IMR-90 (cell line): ENCODE results near the gene ADAMTS12. TPM values are rescaled to one million over a fixed set of nuclear protein-coding genes. Genes with fewer than 3 reads are reported as not detected.

ENCODE experiments used
- ATAC-seq: fragments of 200-7000 bp; cut with Tn5 transposase; 2 replicates; pipeline ENCODE4 v1.9.1; 2020; ENCODE audit warnings: low read depth, mild to moderate bottlenecking, moderate library complexity
- BruUV-seq: library from RNA; stranded (reverse); fragments of 400-500 nt; replicated peaks from 2 replicates; lab custom pipeline; 2021; lab: Mats Ljungman, UMichigan
- CTCF ChIA-PET: fragments of 300-600 bp; formaldehyde crosslinking; extraction: SDS; loops from one replicate; lab custom pipeline; 2021; ENCODE audit warnings: antibody characterized with exemption; lab: Yijun Ruan, JAX
- POLR2A ChIA-PET: fragments of 300-600 bp; sonication (Branson Sonifier 250); formaldehyde crosslinking; loops from one replicate; lab custom pipeline; 2022; ENCODE audit warnings: antibody characterized with exemption; ENCODE audit not compliant: unreplicated experiment; lab: Charles Lee
- DNase-seq: peaks from one replicate; pipeline ENCODE4 v3.0.0; 2013
- H2AFZ ChIP-seq: replicated peaks from 2 replicates; pipeline ENCODE3; 2013; ENCODE audit warnings: low read length, mild to moderate bottlenecking; ENCODE audit not compliant: poor library complexity
- H2AK5ac ChIP-seq: 2 replicates; pipeline ENCODE4 v1.6.1; 2013; ENCODE audit warnings: low read depth, low read length, inconsistent platforms
- H2AK9ac ChIP-seq: replicated peaks from 2 replicates; pipeline ENCODE3; 2013; ENCODE audit warnings: mild to moderate bottlenecking, low read depth, low read length, moderate library complexity; ENCODE audit not compliant: poor library complexity
- H2BK120ac ChIP-seq: 2 replicates; pipeline ENCODE4 v1.6.1; 2013; ENCODE audit warnings: low read depth, low read length, inconsistent platforms
- H2BK15ac ChIP-seq: 3 replicates; pipeline ENCODE4 v1.6.1; 2013; ENCODE audit warnings: low read depth, low read length, inconsistent platforms
- H2BK20ac ChIP-seq: 2 replicates; pipeline ENCODE4 v1.6.1; 2013; ENCODE audit warnings: low read depth, mild to moderate bottlenecking, inconsistent platforms, low read length, moderate library complexity
- H2BK5ac ChIP-seq: 2 replicates; pipeline ENCODE4 v1.6.1; 2013; ENCODE audit warnings: mild to moderate bottlenecking, low read depth, low read length, inconsistent platforms; ENCODE audit not compliant: poor library complexity, severe bottlenecking
- H3K14ac ChIP-seq: replicated peaks from 2 replicates; pipeline ENCODE4 v1.6.1; 2013; ENCODE audit warnings: low read depth, low read length, inconsistent platforms
- H3K18ac ChIP-seq: 2 replicates; pipeline ENCODE4 v1.6.1; 2013; ENCODE audit warnings: low read depth, low read length, control low read depth
- H3K23ac ChIP-seq: 2 replicates; pipeline ENCODE4 v1.6.1; 2013; ENCODE audit warnings: low read depth, low read length, inconsistent platforms
- H3K27ac ChIP-seq: 2 replicates; pipeline ENCODE4 v1.5.1; 2013; ENCODE audit warnings: mild to moderate bottlenecking, control low read depth, low read length; ENCODE audit not compliant: insufficient read depth
- H3K27me3 ChIP-seq: 2 replicates; pipeline ENCODE4 v1.6.1; 2013; ENCODE audit warnings: low read length; ENCODE audit not compliant: control insufficient read depth, insufficient read depth
- H3K36me3 ChIP-seq: 2 replicates; pipeline ENCODE4 v1.6.1; 2013; ENCODE audit warnings: low read length, mixed read lengths; ENCODE audit not compliant: control insufficient read depth, insufficient read depth
- H3K4ac ChIP-seq: 2 replicates; pipeline ENCODE4 v1.6.1; 2013; ENCODE audit warnings: low read depth, low read length, inconsistent platforms
- H3K4me1 ChIP-seq: 2 replicates; pipeline ENCODE4 v1.6.1; 2013; ENCODE audit warnings: low read length, mixed read lengths; ENCODE audit not compliant: control insufficient read depth, insufficient read depth
- H3K4me2 ChIP-seq: 2 replicates; pipeline ENCODE4 v1.6.1; 2013; ENCODE audit warnings: low read depth, mild to moderate bottlenecking, control low read depth, low read length, moderate library complexity
- H3K4me3 ChIP-seq: 2 replicates; pipeline ENCODE4 v1.5.1; 2013; ENCODE audit warnings: low read depth, mild to moderate bottlenecking, control low read depth, low read length, moderate library complexity; ENCODE audit not compliant: insufficient read depth
- H3K56ac ChIP-seq: 2 replicates; pipeline ENCODE4 v1.6.1; 2013; ENCODE audit warnings: low read length, inconsistent platforms; ENCODE audit not compliant: insufficient read depth; ENCODE audit errors: extremely low read depth
- H3K79me1 ChIP-seq, 2 experiments: 2 replicates each; pipeline ENCODE4 v1.6.1; 2013; ENCODE audit warnings: low read length in 2 of 2, inconsistent platforms in 1 of 2, low read depth in 1 of 2
- H3K9ac ChIP-seq: 2 replicates; pipeline ENCODE4 v1.6.1; 2013; ENCODE audit warnings: low read depth, low read length, control low read depth
- H3K9me1 ChIP-seq: 2 replicates; pipeline ENCODE4 v1.6.1; 2013; ENCODE audit warnings: low read length, inconsistent platforms; ENCODE audit not compliant: insufficient read depth
- H3K9me3 ChIP-seq: 2 replicates; pipeline ENCODE4 v1.6.1; 2013; ENCODE audit warnings: low read length; ENCODE audit not compliant: control insufficient read depth, insufficient read depth
- H4K20me1 ChIP-seq: 2 replicates; pipeline ENCODE4 v1.6.1; 2013; ENCODE audit warnings: low read length, inconsistent platforms; ENCODE audit not compliant: insufficient read depth
- H4K5ac ChIP-seq: 2 replicates; pipeline ENCODE4 v1.6.1; 2013; ENCODE audit warnings: mild to moderate bottlenecking, low read depth, low read length, control low read depth
- H4K8ac ChIP-seq, 2 experiments: 2 replicates each; pipeline ENCODE4 v1.6.1; 2013; ENCODE audit warnings: low read depth in 2 of 2, low read length in 2 of 2, control low read depth in 1 of 2, inconsistent platforms in 1 of 2
- H4K91ac ChIP-seq: 2 replicates; pipeline ENCODE4 v1.6.1; 2013; ENCODE audit warnings: low read depth, low read length, inconsistent platforms; ENCODE audit not compliant: insufficient read depth
- CEBPB ChIP-seq: IDR thresholded peaks from 2 replicates; pipeline ENCODE4 v1.6.1; 2012; ENCODE audit warnings: low read depth, low read length, improper control_type of control experiment
- FOS ChIP-seq: fragments of 150-350 bp; IDR thresholded peaks from 2 replicates; pipeline ENCODE4 v1.6.1; 2016; ENCODE audit warnings: low read depth, low read length
- MAZ ChIP-seq: IDR thresholded peaks from 2 replicates; pipeline ENCODE4 v1.6.1; 2012; ENCODE audit warnings: low read depth, mild to moderate bottlenecking, low read length, improper control_type of control experiment, moderate library complexity, borderline replicate concordance
- MXI1 ChIP-seq: IDR thresholded peaks from 2 replicates; pipeline ENCODE4 v1.6.1; 2012; ENCODE audit warnings: low read depth, mild to moderate bottlenecking, low read length, moderate library complexity, borderline replicate concordance
- NFE2L2 ChIP-seq: fragments of 150-350 bp; IDR thresholded peaks from 2 replicates; pipeline ENCODE4 v1.6.1; 2016; ENCODE audit warnings: low read depth, mild to moderate bottlenecking, low read length
- RFX5 ChIP-seq: IDR thresholded peaks from 2 replicates; pipeline ENCODE4 v1.8.0; 2012; ENCODE audit warnings: low read depth, mild to moderate bottlenecking, low read length, moderate library complexity
- WGBS, 2 experiments: methylation state at CpG; one replicate each; pipeline versions ENCODE4 v1.1.5 to v1.1.7; 2013; ENCODE audit warnings: missing lambda C conversion rate in 2 of 2; ENCODE audit not compliant: insufficient read length in 1 of 2; ENCODE audit errors: extremely low coverage in 2 of 2; 5-methylcytosine and 5-hydroxymethylcytosine counted together
- dilution Hi-C: fragments of 300-500 bp; cut with HindIII; formaldehyde crosslinking; loops from one replicate; pipeline ENCODE4 v1.14.3; 2018; ENCODE audit warnings: low sequenced_read_pairs; ENCODE audit not compliant: unreplicated experiment
- in situ Hi-C: fragments of 300-500 bp; cut with MboI; formaldehyde crosslinking; loops from 3 replicates; pipeline ENCODE4 v1.14.3; 2019; ENCODE audit warnings: low sequenced_read_pairs, inconsistent platforms, mixed read lengths
- intact Hi-C: fragments of 100-400 bp; cut with micrococcal nuclease; formaldehyde crosslinking; loops from 2 replicates; pipeline ENCODE4 v1.10.0; 2022
- polyA plus RNA-seq, 3 experiments: library from polyadenylated mRNA; depleted of rRNA; stranded (reverse); fragments of >200 nt; gene quantifications; 2 replicates each; pipeline ENCODE4 v1.2.3, GENCODE V29; 2012; ENCODE audit warnings: low replicate concordance in 1 of 3
- total RNA-seq: library from RNA; depleted of rRNA; stranded (reverse); fragments of >200 nt; gene quantifications from 2 replicates; pipeline ENCODE4 v1.2.3, GENCODE V29; 2012
- TF ChIP-seq, protein P1 (sequence below): fragments of 150-350 bp; IDR thresholded peaks from 2 replicates; pipeline ENCODE4 v1.6.1; 2016; ENCODE audit warnings: low read depth, mild to moderate bottlenecking, low read length, moderate library complexity, borderline replicate concordance

Gene ADAMTS12
- total and polyA plus RNA-seq, 2 of the 4 experiments (the other 2 are of a cell fraction): 27.3 to 51.3 TPM

DNA sequence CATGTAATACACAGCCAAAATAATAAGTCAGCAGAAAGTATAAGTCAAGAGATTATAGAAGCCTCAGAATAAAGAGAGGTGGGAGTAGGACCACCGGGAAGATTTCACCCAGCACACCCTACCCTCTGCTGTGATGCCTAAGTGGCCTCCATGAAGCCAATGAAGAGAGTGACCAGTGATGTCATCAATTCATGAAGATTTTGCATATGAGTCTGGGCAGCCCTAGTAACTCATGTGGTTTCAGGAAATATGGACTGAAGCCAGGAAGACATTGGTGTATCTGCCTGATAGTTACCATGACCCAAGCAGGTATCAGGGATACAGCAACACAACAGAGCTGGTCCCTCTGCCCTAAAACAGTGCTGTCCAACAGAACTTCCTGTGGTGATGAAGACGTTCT lies 135.3 kb downstream of the ADAMTS12 start:
- H2BK15ac ChIP-seq: no peak overlapping the region
- dilution Hi-C loops (no loop called here), in situ Hi-C loops (no loop called here), intact Hi-C loops (no loop called here)
- DNase-seq (no peak), ATAC-seq (no peak)
- CTCF ChIA-PET: interaction anchor here (0.6 kb wide), 1 partner anchor 21 kb away, joined by 3 read pairs; no protein-coding TSS in a partner anchor
- no peak overlapping the region for H3K4me3 ChIP-seq
- H3K14ac ChIP-seq: no peak overlapping the region
- H3K56ac ChIP-seq: no peak overlapping the region
- H3K9me3 ChIP-seq: no peaks in the 10 kb centered on the region
- POLR2A ChIA-PET: no interaction called here
- no peak overlapping the region for H3K4me2 ChIP-seq
- H3K27ac ChIP-seq: no peak overlapping the region
- no peaks in the 10 kb centered on the region for H3K27me3 ChIP-seq
- H4K5ac ChIP-seq: no peak overlapping the region
- no peak overlapping the region for H3K23ac ChIP-seq
- H3K9ac ChIP-seq: no peak overlapping the region
- H2AFZ ChIP-seq: no peak overlapping the region
- H2AK9ac ChIP-seq: no peak overlapping the region
- peaks cover 12% of the 10 kb centered on the region; the same call in 1 of the 2 replicates for H3K9me1 ChIP-seq
- no peak overlapping the region for H2BK5ac ChIP-seq
- no peak overlapping the region for H2BK120ac ChIP-seq
- H4K20me1 ChIP-seq: peaks cover 8% of the 10 kb centered on the region; the same call in 1 of the 2 replicates
- H3K36me3 ChIP-seq: no peaks in the 10 kb centered on the region
- H3K4ac ChIP-seq: no peak overlapping the region
- H4K91ac ChIP-seq: no peak overlapping the region
- H4K8ac ChIP-seq: no peak overlapping the region
- no peak overlapping the region for H2BK20ac ChIP-seq
- peaks cover 6% of the 10 kb centered on the region for H3K4me1 ChIP-seq
- WGBS, 2 experiments: 83% methylated on average over 1 of the region's 2 CpGs; no CpG with 5 or more reads in 1 of the 2 experiments
- H3K79me1 ChIP-seq: peaks cover 7 to 33% of the 10 kb centered on the region in 2 experiments; a peak in 2 of 4 replicates
- TF ChIP-seq CEBPB (no peak), MXI1 (no peak), MAZ (no peak), NFE2L2 (no peak), RFX5 (no peak), FOS (no peak)
- TF ChIP-seq, protein P1, sequence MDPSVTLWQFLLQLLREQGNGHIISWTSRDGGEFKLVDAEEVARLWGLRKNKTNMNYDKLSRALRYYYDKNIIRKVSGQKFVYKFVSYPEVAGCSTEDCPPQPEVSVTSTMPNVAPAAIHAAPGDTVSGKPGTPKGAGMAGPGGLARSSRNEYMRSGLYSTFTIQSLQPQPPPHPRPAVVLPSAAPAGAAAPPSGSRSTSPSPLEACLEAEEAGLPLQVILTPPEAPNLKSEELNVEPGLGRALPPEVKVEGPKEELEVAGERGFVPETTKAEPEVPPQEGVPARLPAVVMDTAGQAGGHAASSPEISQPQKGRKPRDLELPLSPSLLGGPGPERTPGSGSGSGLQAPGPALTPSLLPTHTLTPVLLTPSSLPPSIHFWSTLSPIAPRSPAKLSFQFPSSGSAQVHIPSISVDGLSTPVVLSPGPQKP: no peak
- H3K18ac ChIP-seq: no peak overlapping the region
- no TSS peak for BruUV-seq
- no peak overlapping the region for H2AK5ac ChIP-seq
